GM19240 (cell line): ENCODE data around the gene CCR5.
"Not testable (repeated sequence)": the region's sequence is repeated elsewhere in the genome, so short reads cannot be mapped to it uniquely, and the experiment has no call there.

Experiments used
- DNase-seq: peaks from one replicate; pipeline ENCODE4 v3.0.0; 2011; ENCODE audit warnings: low spot score; ENCODE audit not compliant: insufficient read length

The CCR5 gene

DNA sequence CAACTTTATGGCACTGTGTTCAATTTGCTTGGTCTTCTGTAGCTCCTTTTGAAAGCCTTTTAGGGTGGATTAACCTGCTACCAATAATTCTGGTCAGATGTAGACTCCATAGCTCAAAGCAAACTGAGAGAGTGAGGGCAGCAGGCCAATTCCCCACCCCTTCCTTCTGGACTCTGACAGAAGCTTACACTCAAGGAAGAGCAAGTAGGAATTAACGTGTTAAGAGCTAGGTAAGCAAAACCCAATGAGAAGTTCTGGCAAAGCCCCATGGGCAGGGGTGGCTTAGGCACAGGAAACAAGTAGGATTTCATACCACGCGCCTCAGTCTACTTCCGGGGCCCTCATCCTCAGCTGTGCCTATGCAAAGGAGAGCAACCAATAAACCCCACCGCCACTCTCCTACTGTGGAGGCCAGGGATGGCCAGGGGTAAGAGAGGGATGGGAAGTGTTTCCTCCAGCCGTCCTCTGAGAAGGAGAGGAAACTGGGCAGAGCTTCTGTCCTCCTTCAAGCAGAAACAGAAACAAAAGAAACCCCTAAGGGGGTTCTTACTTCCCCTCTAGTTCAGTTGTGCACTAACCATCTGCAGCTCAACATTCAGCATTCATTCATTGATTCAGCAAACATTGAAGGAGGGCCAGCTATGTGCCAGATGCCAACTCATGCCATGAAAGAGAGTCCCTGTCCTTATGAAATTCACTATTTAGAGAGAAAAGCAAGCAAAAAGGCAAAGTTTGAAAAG, 12.6 kb downstream of the CCR5 start:
- no peak for DNase-seq

DNA sequence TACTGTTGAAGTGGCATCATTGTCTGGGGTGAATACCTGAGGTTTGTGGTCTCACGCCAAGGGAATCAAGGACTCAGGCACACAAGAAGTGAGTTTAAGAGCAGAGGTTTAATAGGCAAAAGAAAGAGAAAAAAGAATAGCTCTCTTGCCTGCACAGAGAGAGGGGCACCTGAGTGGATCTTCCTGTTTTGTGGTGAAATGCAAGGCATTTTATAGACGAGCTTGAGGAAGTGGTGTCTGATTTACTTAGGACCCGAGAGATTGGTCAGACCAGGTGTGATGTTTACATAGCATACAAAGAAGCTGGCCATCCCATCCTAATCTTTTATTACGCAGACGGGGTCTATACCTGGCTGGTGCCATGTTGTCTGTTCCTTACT, 13.2 kb downstream of the CCR5 start:
- no peak for DNase-seq

DNA sequence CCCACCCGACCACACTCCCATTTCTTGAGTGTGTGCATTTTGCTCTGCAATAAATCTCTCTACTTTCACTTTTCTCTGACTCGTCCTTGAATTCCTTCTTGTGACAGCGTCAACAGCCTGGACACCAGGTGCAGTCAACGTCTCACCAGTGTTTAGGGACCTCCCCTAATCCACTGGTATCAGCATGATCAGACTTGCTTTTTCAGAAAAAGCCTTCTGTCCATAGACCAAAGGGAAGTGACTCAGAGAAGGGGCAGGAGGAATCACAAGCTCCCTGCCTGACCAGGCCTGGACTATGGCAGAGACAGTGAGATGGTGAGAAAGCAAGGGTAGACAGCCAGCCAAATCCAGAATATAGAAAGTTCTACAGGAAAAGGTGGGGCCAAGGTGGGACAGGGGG, 15.5 kb downstream of the CCR5 start:
- no peak for DNase-seq

DNA sequence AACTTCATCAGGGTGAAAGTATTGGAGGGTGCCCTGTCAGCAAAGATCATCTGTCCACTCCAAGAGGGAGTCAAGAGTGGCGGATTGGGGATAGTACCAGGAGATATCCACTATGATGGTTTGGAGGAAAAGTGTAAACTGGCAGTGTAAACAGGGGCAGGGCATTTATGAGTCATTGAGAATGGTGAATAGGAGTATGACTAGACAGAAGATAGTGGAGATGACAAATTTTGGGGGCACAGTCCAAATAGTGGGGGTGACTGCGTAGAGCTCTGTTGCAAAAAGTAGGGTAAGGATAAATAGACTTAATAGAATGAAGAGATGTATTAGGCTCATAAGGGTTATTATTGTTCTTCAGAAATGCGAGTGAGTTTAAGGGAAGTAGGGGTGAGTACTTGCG, 18.1 kb downstream of the CCR5 start:
- DNase-seq, result not testable (repeated sequence)

DNA sequence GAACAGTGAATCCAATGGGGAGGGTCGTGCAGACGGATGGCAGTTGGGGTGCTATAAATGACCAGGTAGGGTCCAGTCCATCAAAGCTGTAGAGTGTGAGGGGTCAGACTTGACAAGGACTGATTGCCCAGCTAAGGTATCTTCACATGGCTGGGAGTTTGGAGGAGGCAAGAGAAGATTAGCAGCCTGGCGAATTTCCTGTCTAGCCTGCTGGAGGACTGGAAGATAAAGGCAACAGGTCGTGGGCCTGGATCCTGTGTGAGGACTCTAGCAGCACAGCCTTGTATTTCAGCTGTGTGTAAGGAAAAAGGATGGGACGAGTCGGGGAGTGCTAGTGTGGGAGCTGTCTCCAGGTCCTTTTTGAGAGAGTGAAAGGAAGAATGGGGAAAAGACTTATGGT, 18.6 kb downstream of the CCR5 start:
- no peak for DNase-seq

DNA sequence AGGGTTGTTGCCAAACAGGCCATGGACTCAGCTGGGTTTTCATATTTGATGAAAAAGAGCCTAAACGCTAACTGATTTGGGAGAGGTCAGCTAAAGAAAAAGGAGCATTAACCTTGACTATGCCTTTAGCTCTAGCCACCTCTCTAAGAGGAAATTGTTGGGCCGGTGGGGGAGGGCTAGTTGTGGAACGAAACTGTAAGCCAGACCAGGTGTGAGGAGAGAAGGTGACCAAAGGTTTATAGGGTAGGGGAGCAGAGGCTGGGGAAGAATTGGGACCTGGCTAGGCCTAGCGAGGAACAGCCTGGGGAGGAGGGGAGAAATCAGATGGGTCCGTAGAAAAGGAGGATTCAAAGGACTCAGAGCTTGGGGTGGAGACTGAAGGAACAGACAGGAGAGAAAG, 20.8 kb downstream of the CCR5 start:
- DNase-seq, result not testable (repeated sequence)

DNA sequence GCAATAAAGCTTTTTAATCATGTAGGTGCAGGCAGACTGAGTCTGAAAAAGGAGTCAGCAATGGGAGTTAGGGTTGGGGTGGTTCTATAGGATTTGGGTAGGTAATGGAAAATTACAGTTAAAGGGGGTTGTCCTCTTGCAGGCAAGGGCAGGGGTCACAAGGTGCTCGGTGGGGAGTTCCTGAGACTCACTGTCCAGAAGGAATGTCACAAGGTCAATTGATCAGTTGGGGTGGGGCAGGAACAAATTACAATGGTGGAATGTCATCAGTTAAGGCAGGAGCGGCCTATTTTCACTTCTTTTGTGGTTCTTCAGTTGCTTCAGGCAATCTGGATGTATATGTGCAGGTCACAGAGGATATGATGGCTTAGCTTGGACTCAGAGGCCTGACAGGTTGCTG, 22.3 kb downstream of the CCR5 start:
- DNase-seq, result no peak

DNA sequence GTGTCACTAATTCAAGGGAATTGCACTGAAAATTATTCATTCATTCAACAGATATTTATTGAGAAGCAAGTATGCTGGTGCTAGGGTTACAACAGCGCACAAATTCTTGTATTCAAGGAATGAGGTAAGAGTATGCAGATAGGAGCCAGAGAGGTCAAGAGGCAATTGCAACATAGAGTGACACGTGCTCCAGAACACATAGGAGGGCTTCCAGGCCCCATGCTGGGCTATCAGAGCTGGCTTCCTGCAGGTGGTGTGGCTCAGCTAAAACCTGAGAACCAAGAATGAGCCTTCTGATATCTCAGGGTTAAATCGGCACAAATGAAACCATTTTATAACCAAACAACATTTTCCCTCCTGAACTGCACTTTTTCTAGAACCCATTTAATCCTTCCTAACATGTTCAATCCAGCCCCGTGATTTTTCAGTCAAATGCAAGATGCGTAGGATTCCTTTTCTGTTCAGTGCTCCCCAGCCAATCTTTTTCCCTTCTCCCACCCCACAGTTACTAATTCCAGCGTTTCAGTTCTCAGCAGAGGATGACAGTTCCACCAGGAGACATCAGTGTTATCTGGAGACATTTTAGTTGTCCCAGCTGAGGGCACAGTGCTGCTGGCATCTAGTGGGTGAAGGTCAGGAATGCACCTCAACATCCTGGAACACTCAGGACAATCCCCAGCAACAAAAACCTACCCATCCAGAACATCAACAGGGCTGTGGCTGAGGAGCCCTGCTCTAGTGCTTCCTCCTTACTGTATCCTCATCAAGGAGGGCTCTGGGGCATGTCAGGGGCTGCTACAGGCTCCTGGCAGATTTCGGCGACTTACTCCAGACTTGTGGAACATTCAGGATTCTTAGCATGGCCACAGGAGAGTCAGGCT, 23.0 kb downstream of the CCR5 start:
- no peak for DNase-seq

DNA sequence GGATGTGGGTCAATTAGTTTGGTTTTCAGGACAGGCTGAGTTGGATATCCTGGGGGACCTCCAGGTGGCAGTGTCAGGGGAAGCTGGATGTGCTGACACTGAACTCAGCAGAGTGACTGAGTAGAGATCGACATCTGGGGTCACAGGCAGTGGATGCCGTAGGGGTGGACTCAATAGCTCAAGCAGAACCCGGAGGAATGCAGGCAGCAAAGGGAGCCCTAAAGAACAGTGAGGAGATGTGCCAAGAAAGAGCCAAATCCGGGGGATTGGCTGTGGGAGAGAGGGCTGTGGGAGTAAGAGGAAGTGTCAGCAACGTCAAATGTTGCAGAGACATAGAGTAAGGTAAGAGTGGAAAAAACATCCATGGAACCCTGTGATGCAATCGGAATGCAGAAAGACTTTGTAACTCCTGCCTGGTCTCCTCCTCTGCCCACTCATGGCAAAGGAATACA, 24.5 kb downstream of the CCR5 start:
- no peak for DNase-seq

DNA sequence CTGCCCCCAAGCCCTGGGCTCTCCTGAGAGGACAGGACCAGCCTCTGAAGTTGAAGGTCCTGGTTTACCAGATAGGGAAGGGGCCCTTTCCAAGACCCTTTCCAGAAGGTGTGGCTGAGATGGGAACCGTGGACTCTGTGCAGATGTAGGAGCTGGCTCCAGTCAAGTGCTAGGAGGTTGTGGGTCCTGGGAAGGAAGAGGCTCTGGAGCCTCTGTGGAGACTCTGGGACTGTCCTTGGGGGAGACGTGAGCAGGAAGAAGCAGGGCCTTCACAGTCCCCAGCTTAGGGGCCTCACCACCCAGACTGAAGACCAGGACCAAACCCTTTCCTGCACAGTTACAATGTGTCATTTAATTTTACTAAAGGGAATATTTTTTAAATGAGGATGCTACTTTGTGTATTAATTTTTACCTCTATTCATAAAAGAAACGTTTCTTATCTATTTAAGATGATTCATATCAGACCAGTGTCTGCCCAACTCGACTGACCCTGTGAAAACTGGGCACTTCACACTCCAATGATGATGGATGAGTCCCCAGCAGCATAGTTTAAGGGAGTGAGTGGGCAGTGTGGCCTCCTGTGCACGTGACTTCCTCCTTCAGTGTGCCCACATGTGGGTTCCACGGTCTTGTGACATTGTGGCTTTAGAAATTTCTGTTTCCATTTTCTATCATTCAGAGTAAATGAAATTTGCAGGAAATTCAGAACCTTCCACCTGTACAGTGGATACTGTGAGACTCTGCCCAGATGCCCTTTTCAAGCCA, 25.2 kb downstream of the CCR5 start:
- no peak for DNase-seq

DNA sequence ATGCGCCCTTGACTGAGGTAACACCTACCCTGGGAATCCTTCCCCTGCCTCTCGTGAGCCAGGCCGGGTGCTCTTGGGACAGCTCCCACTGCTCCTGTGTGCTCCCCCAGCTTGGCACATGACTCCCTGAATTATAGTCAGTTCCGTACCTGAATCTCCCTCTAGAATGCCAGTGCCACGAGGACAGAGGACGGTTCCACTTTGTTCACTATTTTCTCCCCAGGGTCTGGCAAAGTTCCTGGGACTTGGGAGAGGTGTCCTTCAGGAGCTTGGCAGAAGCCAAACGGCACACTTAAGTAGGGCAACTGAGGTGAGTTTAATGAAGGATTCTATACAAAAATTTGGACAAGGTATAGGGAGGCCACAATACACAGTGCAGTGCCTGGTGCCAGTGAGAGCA, 26.4 kb downstream of the CCR5 start:
- no peak for DNase-seq

DNA sequence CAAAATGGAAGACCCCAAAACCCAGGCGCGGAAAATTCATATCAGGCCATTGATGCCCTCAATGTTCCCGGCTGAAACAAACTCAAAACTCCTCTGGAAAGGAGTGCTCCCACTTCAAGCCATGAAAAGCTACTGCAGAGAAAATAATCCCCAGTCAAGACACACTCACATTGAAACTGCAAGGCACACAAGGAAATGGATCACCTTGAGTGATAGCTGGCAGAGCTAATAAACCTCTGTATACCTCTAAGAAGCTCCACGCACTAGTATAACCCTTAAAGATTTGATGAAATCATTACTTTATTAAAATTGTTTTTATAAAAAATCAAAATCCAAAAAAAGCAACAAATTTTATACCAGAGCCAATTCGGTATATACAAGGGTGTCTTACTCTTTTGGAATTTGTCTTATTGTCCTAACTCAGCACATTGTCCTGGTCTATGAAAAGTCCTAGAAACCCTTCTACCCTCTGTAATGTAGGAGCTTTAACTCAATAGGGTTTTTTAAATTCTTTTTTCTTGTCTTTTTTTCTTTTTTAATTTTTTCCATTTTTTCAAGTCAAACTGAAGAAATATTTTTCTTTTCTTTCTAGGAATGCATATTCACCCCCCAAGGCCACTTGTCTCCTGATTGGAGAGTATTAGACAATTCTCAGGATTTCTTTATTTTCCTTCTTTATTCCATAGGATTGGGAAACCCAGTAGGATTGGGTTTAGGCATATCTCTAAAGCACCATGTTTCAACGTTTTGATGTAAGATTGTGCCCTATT, 27.6 kb downstream of the CCR5 start:
- no peak for DNase-seq

DNA sequence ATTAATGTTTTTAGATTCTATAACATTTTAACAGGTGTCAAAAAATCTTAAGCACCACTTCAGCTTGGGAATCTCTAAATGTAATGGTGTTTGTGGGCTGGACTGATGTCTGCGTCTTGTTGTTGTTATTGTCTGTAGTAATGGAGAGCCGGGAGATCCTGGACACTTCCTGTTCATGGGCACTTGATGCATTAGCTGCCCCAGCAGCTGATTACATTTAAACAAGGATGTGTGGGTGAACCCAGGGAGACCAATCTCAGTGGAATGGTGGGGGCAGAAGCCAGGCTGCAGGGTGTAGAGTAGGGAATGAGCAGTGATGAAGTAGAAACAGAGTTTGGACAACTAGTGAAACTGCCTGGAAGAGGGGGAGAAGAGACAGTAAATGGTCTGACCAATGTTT, 28.4 kb downstream of the CCR5 start:
- DNase-seq, result no peak

DNA sequence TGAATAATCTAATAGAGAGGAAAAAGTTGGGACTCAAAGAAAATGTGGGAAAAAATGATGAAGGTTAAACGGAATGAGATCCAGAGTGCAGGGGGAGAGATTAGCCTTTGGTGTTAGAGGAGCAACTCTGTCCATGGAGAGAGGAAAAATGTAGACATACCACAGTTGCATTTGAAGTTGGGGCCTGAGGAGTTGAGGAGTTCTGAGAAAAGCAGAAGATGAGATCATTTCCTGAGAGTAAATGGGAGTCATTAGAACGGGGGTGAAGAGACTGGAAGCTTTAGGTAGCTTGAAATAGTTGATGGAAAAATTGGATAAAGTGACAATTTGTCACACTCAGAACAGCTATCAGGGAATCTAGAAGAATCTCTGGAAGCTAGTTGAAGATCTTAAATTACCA, 28.8 kb downstream of the CCR5 start:
- no peak for DNase-seq

DNA sequence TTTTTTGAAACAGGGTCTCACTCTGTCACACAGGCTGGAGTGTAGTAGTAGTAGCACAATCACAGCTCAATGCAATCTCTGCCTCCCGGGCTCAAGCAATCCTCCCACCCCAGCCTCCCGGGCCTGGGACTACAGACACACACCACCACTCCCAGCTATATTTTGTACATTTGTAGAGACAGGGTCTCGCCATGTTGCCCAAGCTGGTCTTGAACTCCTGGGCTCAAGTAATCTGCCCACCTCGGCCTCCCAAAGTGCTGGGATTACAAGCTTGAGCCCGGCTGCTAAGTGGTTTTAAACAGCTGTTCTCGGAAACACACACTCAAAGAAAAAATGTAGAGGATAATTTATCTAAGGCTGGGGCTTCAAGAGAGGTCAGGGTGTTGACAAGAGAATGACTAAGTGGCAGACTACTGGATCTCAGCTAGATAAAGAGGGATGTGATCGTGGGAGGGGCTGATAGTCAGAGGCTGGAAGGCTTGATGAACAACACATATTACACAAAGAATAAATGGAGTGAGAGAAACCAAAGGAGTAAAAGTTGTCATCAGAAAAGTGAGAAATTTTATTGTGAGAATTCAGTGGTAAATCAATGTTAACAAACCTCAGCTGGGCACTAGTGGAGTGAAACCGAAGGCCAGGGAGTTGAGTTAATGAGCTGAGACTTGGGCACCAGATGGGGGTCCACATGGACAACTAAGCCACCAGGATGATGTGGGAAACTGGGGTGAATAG, 29.4 kb downstream of the CCR5 start:
- DNase-seq, result no peak

DNA sequence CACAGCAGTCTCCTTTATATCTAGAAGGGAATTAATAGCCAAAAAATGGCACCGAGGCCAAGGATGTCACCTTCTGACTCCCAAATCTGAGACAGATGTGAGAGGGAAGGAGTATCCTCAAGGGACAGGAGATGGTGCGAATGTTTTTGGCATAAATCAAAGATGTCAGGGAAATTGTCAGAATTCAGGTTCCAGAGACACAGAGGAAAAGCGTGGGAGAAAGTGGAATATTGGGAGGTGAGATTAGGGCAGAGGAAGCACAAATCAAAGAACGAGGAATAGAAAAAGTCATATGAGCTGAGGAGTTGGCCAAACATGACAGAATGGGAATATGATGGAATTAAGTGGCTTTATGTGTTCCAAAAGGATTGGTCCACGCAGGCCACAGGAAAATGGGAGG, 30.1 kb downstream of the CCR5 start:
- DNase-seq, result no peak

DNA sequence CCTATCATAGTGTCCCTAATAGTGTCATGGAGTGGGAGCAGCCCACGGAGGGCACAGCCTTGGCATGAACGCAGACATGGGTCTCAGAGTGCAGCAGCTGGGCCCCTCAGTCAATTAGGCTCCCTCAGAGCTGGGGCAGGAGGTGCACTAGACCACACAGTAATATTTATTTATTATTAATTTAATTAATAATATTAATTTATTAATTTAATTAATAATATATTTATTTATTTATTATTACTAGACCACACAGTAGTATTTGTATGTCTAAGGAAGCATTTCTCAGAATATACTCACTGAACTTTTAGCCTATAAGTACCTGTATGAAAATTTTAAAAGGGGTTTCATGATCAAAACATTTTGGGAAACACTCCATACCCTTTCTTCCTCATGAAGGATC, 30.8 kb downstream of the CCR5 start:
- no peak for DNase-seq

DNA sequence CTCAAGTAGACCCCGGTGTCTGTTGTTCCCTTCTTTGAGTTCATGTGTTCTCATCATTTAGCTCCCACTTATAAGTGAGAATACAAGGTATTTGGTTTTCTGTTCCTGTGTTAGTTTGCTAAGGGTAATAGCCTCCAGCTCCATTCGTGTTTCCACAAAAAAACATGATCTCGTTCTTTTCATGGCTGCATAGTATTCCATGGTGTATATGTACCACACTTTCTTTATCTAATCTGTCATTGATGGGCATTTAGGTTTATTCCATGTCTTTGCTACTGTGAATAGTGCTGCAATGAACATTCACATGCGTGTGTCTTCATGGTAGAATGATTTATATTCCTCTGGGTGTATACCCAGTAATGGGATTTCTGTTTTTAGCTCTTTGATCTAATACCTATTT, 32.2 kb downstream of the CCR5 start:
- not testable (repeated sequence) for DNase-seq

DNA sequence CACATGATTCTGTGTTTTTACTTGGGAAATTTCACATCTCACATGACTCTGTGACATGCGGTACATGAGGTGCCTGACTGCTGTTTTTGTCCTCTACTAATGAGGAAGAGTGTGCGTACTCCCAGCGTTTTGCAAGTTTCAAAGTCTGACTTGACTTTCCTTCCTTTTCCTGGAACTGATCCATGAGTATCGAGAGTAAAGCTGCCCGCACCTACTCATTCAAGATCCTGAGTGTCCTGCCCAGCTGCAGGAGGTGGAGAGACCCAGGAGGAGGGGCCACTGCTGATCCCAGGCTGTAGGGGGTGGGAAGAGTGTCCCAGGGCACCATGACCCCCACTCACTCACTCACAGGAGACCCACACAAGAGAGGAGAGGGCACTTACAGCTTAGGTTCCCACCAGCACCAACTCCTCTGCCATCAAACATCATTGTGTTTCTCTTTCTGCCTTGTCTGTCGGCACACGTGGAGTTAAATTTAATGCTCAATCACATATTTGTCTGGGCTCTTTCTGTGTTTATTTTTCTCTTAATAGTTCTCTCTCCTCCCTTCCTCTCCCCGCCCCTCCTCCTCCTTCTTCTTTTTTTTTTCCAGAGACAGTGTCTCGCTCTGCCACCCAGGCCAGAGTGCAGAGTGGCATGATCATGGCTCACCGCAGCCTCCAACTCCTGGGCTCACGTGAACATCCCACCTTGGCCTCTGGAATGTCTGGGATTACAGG, 34.7 kb downstream of the CCR5 start:
- no peak for DNase-seq

DNA sequence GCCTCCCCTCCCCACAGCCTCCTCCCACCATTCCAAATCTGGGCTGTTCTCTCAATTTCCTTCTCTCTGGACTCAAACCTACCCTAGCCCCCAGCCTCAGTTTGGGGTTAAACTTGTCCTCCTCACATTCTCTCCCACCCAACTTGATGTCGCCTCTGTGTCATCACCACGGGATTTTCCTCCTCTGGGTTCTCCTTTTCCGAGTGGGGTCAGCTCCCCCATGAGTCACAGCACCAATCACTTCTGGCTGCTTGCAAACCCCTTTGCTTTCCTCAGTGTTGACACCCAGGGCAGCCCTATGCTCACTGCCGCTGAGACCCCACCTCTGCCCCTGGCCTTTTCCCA, 35.7 kb downstream of the CCR5 start:
- no peak for DNase-seq
